Retina (tissue), 1 donor: ENCODE measurements around the gene CDK13.
"Not testable (repeated sequence)": the region's sequence is repeated elsewhere in the genome, so short reads cannot be mapped to it uniquely, and the experiment has no call there.

Experiments
- DNase-seq: peaks from one replicate; pipeline ENCODE4 v3.0.0-alpha.2; 2016

The CDK13 gene

GRCh38 chr7:39949971-39950472 lies at the start of gene CDK13:
TSS of gene CDK13 (plus strand) at chr7:39950256. CDS start at chr7:39950642, 386 bp downstream.
- peak; percentile 90 for DNase-seq

GRCh38 chr7:39904077-39904486 lies 46.0 kb upstream of the CDK13 start:
- DNase-seq, result no peak

GRCh38 chr7:39908141-39908540 lies 41.9 kb upstream of the CDK13 start:
- DNase-seq, result no peak

GRCh38 chr7:39908973-39909372 lies 41.1 kb upstream of the CDK13 start:
- DNase-seq, result no peak

GRCh38 chr7:39909526-39909925 lies 40.5 kb upstream of the CDK13 start:
- no peak for DNase-seq

- DNase-seq, result no peak
These were observed 39.8 kb upstream of the CDK13 start for GRCh38 chr7:39910108-39910869.

GRCh38 chr7:39911167-39911566 lies 38.9 kb upstream of the CDK13 start:
- no peak for DNase-seq

GRCh38 chr7:39915847-39916246 lies 34.2 kb upstream of the CDK13 start:
- DNase-seq, result not testable (repeated sequence)

- DNase-seq, result no peak
These were observed 30.4 kb upstream of the CDK13 start for GRCh38 chr7:39919646-39920045.

- DNase-seq, result no peak
These were observed 28.4 kb upstream of the CDK13 start for GRCh38 chr7:39921506-39922175.

GRCh38 chr7:39922580-39922979 lies 27.5 kb upstream of the CDK13 start:
- DNase-seq, result no peak

GRCh38 chr7:39923091-39923490 lies 27.0 kb upstream of the CDK13 start:
- no peak for DNase-seq

GRCh38 chr7:39924122-39924521 lies 25.9 kb upstream of the CDK13 start:
- DNase-seq, result no peak

- no peak for DNase-seq
These were observed 23.9 kb upstream of the CDK13 start for GRCh38 chr7:39926111-39926510.

GRCh38 chr7:39927018-39927417 lies 23.0 kb upstream of the CDK13 start:
- no peak for DNase-seq

GRCh38 chr7:39934132-39934531 lies 15.9 kb upstream of the CDK13 start:
- DNase-seq, result no peak

GRCh38 chr7:39936761-39937160 lies 13.3 kb upstream of the CDK13 start:
- DNase-seq, result no peak

GRCh38 chr7:39937366-39938153 lies 12.5 kb upstream of the CDK13 start:
- DNase-seq, result no peak

- no peak for DNase-seq
These were observed 7.2 kb upstream of the CDK13 start for GRCh38 chr7:39942883-39943282.

GRCh38 chr7:39946693-39947092 lies 3.4 kb upstream of the CDK13 start:
- DNase-seq, result no peak

- no peak for DNase-seq
These were observed 1.6 kb upstream of the CDK13 start for GRCh38 chr7:39948375-39948955.

- DNase-seq, result peak; percentile 99
These were observed 814 bp upstream of the CDK13 start for GRCh38 chr7:39948956-39949928.
